HUES64 (cell line): ENCODE measurements around the gene THBS2.
"Not testable (repeated sequence)": the region's sequence is repeated elsewhere in the genome, so short reads cannot be mapped to it uniquely, and the experiment has no call there.

Source experiments
- H3K27ac ChIP-seq: 2 replicates; pipeline ENCODE4 v1.7.0; 2013; ENCODE audit warnings: low read depth, low read length, inconsistent platforms
- H3K27me3 ChIP-seq: 2 replicates; pipeline ENCODE4 v1.6.1; 2013; ENCODE audit warnings: mild to moderate bottlenecking, low read length; ENCODE audit not compliant: insufficient read depth
- H3K36me3 ChIP-seq: 2 replicates; pipeline ENCODE4 v1.6.1; 2013; ENCODE audit warnings: mild to moderate bottlenecking, low read length; ENCODE audit not compliant: insufficient read depth
- H3K4me1 ChIP-seq: 2 replicates; pipeline ENCODE4 v1.6.1; 2013; ENCODE audit warnings: mild to moderate bottlenecking, low read length, moderate library complexity; ENCODE audit not compliant: insufficient read depth
- H3K4me3 ChIP-seq: 2 replicates; pipeline ENCODE4 v1.5.1; 2013; ENCODE audit warnings: mild to moderate bottlenecking, low read length, moderate library complexity
- H3K9ac ChIP-seq: 2 replicates; pipeline ENCODE4 v1.6.1; 2013; ENCODE audit warnings: mild to moderate bottlenecking, low read depth, low read length
- H3K9me3 ChIP-seq: 2 replicates; pipeline ENCODE4 v1.6.1; 2013; ENCODE audit warnings: low read depth, low read length; ENCODE audit not compliant: insufficient read depth
- WGBS: fragments of 150-250, 120-280 bp; methylation state at CpG from one replicate; pipeline ENCODE4 v1.1.7; 2013; ENCODE audit warnings: missing lambda C conversion rate; 5-methylcytosine and 5-hydroxymethylcytosine counted together

THBS2 gene

GRCh38 chr6:169205176-169206160 is 48.2 kb downstream of the THBS2 start:
- no peaks in the 10 kb centered on the region for H3K27me3 ChIP-seq
- no peaks in the 10 kb centered on the region for H3K4me1 ChIP-seq
- H3K27ac ChIP-seq: no peak overlapping the region
- H3K4me3 ChIP-seq: no peak overlapping the region
- H3K9me3 ChIP-seq: peaks cover 10% of the 10 kb centered on the region; the same call in 1 of the 2 replicates
- WGBS: 96% methylated on average over 6 of the region's 6 CpGs
- no peak overlapping the region for H3K9ac ChIP-seq
- no peaks in the 10 kb centered on the region for H3K36me3 ChIP-seq

- no peak overlapping the region for H3K9ac ChIP-seq
- no peak overlapping the region for H3K27ac ChIP-seq
- H3K4me3 ChIP-seq: no peak overlapping the region
- H3K36me3 ChIP-seq: no peaks in the 10 kb centered on the region
- H3K9me3 ChIP-seq: peaks cover 10% of the 10 kb centered on the region; the same call in 1 of the 2 replicates
- no peaks in the 10 kb centered on the region for H3K27me3 ChIP-seq
- no peaks in the 10 kb centered on the region for H3K4me1 ChIP-seq
- WGBS: 95% methylated on average over 2 of the region's 2 CpGs
Measured at GRCh38 chr6:169204167-169204566, 49.5 kb downstream of the THBS2 start.

DNA sequence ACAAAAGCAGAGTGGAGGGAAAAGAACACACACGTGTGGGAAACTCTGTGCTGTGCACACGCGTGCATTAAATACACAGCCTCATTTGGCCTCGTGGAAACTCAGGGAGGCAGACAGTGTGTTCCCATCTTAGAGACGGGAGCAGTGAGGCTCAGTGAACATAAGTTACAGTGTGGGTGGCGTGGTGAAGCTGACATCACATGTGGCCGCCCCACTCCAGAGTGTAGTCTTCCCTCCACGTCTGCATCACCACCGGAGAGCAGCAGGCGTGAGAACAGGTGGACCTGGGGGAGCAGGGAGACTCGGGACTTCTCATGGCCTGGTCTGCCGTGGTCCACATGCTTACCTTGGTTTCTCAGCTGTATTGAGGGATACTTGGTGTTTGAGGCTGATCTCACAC is 51.7 kb downstream of the THBS2 start:
- Histone ChIP-seq H3K27me3 (no peaks in the 10 kb centered on the region), H3K9me3 (0 out of 2 replicates have a peak, but pooled peaks cover 5% of the 10 kb centered on the region), H3K9ac (no peak overlapping the region), H3K36me3 (no peaks in the 10 kb centered on the region), H3K4me3 (no peak overlapping the region), H3K27ac (no peak overlapping the region), H3K4me1 (no peaks in the 10 kb centered on the region)
- 96% methylated on average over 12 of the region's 12 CpGs for WGBS

DNA sequence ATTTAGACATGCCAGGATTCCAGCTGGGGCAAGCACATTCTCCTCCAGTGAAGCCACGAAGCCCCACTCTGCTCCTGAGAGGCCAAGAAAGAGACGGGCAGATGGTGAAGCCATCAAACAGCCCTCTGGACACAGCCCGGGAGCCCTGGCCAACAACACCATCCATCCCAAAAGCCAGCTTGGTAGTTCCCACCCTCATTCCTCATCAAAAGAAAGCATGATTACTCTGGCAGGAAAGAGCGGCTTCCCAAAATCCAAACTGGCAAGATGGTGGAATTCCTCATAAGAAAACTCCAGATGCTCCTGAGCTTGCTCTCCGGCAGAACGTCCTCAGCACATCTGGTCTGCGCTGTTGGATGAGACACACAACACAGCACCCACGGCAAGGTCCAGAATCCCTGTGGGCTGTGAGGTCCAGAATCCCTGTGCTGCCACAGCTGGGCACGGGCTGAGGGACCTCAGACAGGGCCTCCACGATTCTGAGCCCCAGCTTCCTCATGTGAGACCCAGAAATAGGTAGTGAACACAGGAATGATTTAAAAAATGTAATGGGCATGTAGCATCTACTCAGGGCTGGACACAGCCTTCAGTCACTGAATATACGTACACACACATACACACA is 52.6 kb downstream of the THBS2 start:
- Histone ChIP-seq H3K27me3 (no peaks in the 10 kb centered on the region), H3K27ac (no peak overlapping the region), H3K4me1 (no peaks in the 10 kb centered on the region), H3K4me3 (no peak overlapping the region), H3K36me3 (no peaks in the 10 kb centered on the region), H3K9ac (no peak overlapping the region), H3K9me3 (no peaks in the 10 kb centered on the region)
- WGBS: 93% methylated on average over 11 of the region's 11 CpGs

DNA sequence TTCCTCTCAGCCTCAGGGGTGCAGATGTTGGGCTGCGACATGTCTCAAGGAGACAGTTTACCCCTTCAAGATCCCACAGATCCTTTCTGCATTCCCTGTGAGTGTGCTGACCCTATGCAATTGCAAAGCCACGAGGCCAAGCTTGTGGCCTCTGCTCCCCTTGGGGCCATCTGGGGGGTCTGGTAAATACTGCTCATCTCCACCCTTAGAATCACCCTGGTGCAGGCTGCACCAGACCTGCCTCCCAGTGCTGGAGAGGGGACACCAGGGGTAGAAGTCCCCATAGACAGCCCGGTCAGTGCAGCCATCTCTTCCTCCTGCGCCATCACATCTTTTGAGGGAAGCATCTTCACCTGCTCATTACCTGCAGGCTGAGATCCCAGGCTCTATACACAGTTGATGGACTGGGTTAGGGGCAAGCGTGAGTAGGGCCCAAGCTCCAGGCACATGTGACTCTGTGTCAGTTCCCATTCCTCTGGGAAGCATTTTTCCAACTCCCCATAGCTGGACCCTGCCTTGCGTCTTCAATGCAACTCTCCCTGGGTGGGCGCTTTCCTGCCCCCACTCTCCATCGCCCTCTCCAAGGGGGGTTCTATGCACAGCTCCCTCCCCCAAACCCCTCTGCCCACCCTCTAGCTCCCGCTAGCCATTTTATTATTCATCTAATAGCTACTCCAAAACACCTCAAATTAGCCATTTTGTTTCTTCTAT is 53.9 kb downstream of the THBS2 start:
- H3K27me3 ChIP-seq: no peaks in the 10 kb centered on the region
- H3K9ac ChIP-seq: no peak overlapping the region
- no peaks in the 10 kb centered on the region for H3K4me1 ChIP-seq
- H3K36me3 ChIP-seq: no peaks in the 10 kb centered on the region
- WGBS: 94% methylated on average over 9 of the region's 9 CpGs
- H3K27ac ChIP-seq: no peak overlapping the region
- H3K4me3 ChIP-seq: no peak overlapping the region
- H3K9me3 ChIP-seq: 0 out of 2 replicates have a peak, but pooled peaks cover 2% of the 10 kb centered on the region

DNA sequence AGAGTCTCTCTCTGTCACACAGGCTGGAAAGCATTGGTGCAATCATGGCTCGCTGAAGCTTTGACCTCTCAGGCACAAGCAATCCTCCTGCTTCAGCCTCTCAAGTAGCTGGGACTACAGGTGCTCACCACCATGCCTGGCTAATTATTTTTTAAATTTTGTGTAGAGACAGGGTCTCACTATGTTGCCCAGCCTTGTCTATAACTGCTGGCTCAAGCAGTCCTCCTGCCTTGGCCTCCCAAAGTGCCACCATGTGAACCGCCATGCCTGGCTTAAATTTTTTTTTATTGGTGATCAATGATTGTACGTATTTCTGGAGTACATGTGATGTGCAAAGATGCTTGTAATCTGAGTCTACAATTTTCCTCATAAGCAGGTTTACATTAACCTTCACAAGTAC is 54.8 kb downstream of the THBS2 start:
- Histone ChIP-seq H3K4me1 (no peaks in the 10 kb centered on the region), H3K27me3 (no peaks in the 10 kb centered on the region), H3K27ac (no peak overlapping the region), H3K9ac (no peak overlapping the region), H3K36me3 (no peaks in the 10 kb centered on the region), H3K4me3 (no peak overlapping the region), H3K9me3 (0 out of 2 replicates have a peak, but pooled peaks cover 2% of the 10 kb centered on the region)
- 92% methylated on average over 3 of the region's 3 CpGs for WGBS

GRCh38 chr6:169197929-169198328 is 55.7 kb downstream of the THBS2 start:
- 96% methylated on average over 15 of the region's 15 CpGs for WGBS
- H3K9ac ChIP-seq, H3K27ac ChIP-seq, H3K36me3 ChIP-seq, H3K4me3 ChIP-seq, H3K9me3 ChIP-seq, H3K4me1 ChIP-seq, H3K27me3 ChIP-seq: not testable (repeated sequence)

DNA sequence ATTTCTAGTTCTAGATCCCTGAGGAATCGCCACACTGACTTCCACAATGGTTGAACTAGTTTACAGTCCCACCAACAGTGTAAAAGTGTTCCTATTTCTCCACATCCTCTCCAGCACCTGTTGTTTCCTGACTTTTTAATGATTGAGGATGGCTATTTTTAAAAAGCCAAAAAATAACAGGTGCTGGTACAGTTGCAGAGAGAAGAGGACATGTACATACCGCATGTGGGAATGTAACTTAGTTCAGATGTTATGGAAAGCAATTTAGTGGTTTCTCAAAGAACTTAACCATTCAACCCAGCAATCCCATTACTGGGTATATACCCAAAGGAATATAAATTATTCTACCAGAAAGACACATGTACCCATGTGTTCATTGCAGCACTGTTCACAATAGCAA is 57.4 kb downstream of the THBS2 start:
- H3K27me3 ChIP-seq, H3K4me1 ChIP-seq, H3K27ac ChIP-seq, H3K36me3 ChIP-seq, H3K4me3 ChIP-seq, H3K9ac ChIP-seq, H3K9me3 ChIP-seq: not testable (repeated sequence)
- WGBS: 100% methylated on average over 1 of the region's 2 CpGs

DNA sequence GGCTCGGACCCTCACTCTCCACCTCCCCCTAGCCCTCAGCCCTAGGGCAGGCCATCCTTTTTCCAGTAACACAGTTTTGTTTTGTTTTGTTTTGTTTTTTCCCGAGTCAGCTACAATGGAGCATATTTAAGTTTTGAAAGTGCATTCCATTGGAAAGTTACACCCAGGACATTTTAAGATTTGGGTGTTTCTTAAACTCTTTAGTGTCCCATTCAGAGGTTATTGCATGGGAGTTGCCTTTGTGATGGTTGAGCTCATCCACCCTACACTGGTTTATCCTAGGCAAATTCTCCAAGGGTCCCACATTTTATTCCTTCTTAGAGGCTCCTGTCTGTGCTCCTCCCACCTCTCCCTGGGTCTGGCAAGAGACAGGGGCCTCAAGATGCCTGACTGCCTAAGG is 58.9 kb downstream of the THBS2 start:
- no peaks in the 10 kb centered on the region for H3K36me3 ChIP-seq
- 96% methylated on average over 2 of the region's 2 CpGs for WGBS
- H3K9me3 ChIP-seq: 0 out of 2 replicates have a peak, but pooled peaks cover 2% of the 10 kb centered on the region
- H3K9ac ChIP-seq: no peak overlapping the region
- H3K4me3 ChIP-seq: no peak overlapping the region
- H3K27me3 ChIP-seq: no peaks in the 10 kb centered on the region
- H3K27ac ChIP-seq: no peak overlapping the region
- no peaks in the 10 kb centered on the region for H3K4me1 ChIP-seq

- no peaks in the 10 kb centered on the region for H3K27me3 ChIP-seq
- WGBS: 95% methylated on average over 8 of the region's 8 CpGs
Measured at GRCh38 chr6:169190970-169191369, 62.7 kb downstream of the THBS2 start.

GRCh38 chr6:169190144-169190584 is 63.5 kb downstream of the THBS2 start:
- H3K27ac ChIP-seq: no peak overlapping the region
- H3K36me3 ChIP-seq: no peaks in the 10 kb centered on the region
- no peaks in the 10 kb centered on the region for H3K27me3 ChIP-seq
- no peak overlapping the region for H3K4me3 ChIP-seq
- no peaks in the 10 kb centered on the region for H3K4me1 ChIP-seq
- H3K9ac ChIP-seq: no peak overlapping the region
- no peaks in the 10 kb centered on the region for H3K9me3 ChIP-seq
- 80% methylated on average over 8 of the region's 8 CpGs for WGBS

More at GRCh38 chr6:169190970-169191369, 62.7 kb downstream of the THBS2 start:
- no peak overlapping the region for H3K4me3 ChIP-seq
- H3K9ac ChIP-seq: no peak overlapping the region
- no peaks in the 10 kb centered on the region for H3K4me1 ChIP-seq
- H3K27ac ChIP-seq: no peak overlapping the region
- 0 out of 2 replicates have a peak, but pooled peaks cover 2% of the 10 kb centered on the region for H3K9me3 ChIP-seq
- H3K36me3 ChIP-seq: no peaks in the 10 kb centered on the region
